SJSA1 (cell line): Measurements from ENCODE around the gene PGF. TPM values are rescaled to one million over a fixed set of nuclear protein-coding genes. Genes with fewer than 3 reads are reported as not detected.

Experiments
- DNase-seq, 2 experiments: peaks; one replicate each; pipeline ENCODE4 v3.0.0-alpha.2; 2015 to 2020; ENCODE audit warnings: low spot score in 2 of 2, low read depth in 1 of 2
- H3K27ac ChIP-seq: fragments of 250-450 bp; sonication (Bioruptor Pico); 2 replicates; pipeline ENCODE4 v1.5.1; 2020; ENCODE audit warnings: mild to moderate bottlenecking, moderate library complexity
- H3K27me3 ChIP-seq: fragments of 250-450 bp; sonication (Bioruptor Pico); replicated peaks from 2 replicates; pipeline ENCODE4 v1.5.1; 2020; ENCODE audit warnings: mild to moderate bottlenecking, moderate library complexity
- H3K36me3 ChIP-seq: fragments of 250-450 bp; sonication (Bioruptor Pico); 2 replicates; pipeline ENCODE4 v1.5.1; 2020; ENCODE audit warnings: mild to moderate bottlenecking
- H3K4me1 ChIP-seq: fragments of 250-450 bp; sonication (Bioruptor Pico); replicated peaks from 2 replicates; pipeline ENCODE4 v1.6.1; 2021; ENCODE audit warnings: mild to moderate bottlenecking
- H3K4me3 ChIP-seq: fragments of 250-450 bp; sonication (Bioruptor Pico); 2 replicates; pipeline ENCODE4 v1.5.1; 2020; ENCODE audit warnings: mild to moderate bottlenecking
- H3K9me3 ChIP-seq: fragments of 250-450 bp; sonication (Bioruptor Pico); replicated peaks from 2 replicates; pipeline ENCODE4 v1.5.1; 2020; ENCODE audit warnings: mild to moderate bottlenecking
- total RNA-seq: library from RNA; depleted of rRNA; stranded (reverse); fragments of >200 nt; shearing (Covaris generic); gene quantifications from 2 replicates; pipeline ENCODE4 v1.2.3, GENCODE V29; 2014

Gene PGF
- total RNA-seq, 1 experiment from 2014 or later = 0.79 TPM

- H3K9me3 ChIP-seq = no peaks in the 10 kb centered on the region
- no peaks in the 10 kb centered on the region for H3K36me3 ChIP-seq
- peaks cover 9% of the 10 kb centered on the region for H3K4me1 ChIP-seq
- H3K27ac ChIP-seq = no peak overlapping the region
- no peak overlapping the region for H3K4me3 ChIP-seq
- DNase-seq = no peak
- H3K27me3 ChIP-seq = no peaks in the 10 kb centered on the region; the same call in 1 of the 2 replicates
Observed at GRCh38 chr14:74959596-74960180, 4.3 kb upstream of the PGF start.

- no peaks in the 10 kb centered on the region; the same call in 1 of the 2 replicates for H3K27me3 ChIP-seq
- no peaks in the 10 kb centered on the region for H3K9me3 ChIP-seq
- H3K36me3 ChIP-seq = no peaks in the 10 kb centered on the region
- no peak overlapping the region for H3K4me3 ChIP-seq
- peaks cover 9% of the 10 kb centered on the region for H3K4me1 ChIP-seq
- no peak overlapping the region for H3K27ac ChIP-seq
- DNase-seq = no peak
Observed at GRCh38 chr14:74956280-74957072, 1.1 kb upstream of the PGF start.

- no peaks in the 10 kb centered on the region for H3K9me3 ChIP-seq
- no peak overlapping the region for H3K4me3 ChIP-seq
- DNase-seq = no peak
- no peak overlapping the region for H3K27ac ChIP-seq
- H3K4me1 ChIP-seq = peaks cover 9% of the 10 kb centered on the region
- no peaks in the 10 kb centered on the region; the same call in 1 of the 2 replicates for H3K27me3 ChIP-seq
- no peaks in the 10 kb centered on the region for H3K36me3 ChIP-seq
Observed at GRCh38 chr14:74956027-74956279, 556 bp upstream of the PGF start.

- Histone ChIP-seq H3K27me3 (no peaks in the 10 kb centered on the region; the same call in 1 of the 2 replicates), H3K36me3 (no peaks in the 10 kb centered on the region), H3K9me3 (no peaks in the 10 kb centered on the region), H3K27ac (no peak overlapping the region), H3K4me1 (peaks cover 9% of the 10 kb centered on the region), H3K4me3 (peak overlapping the region; percentile 40)
- DNase-seq = no peak
Observed at GRCh38 chr14:74954947-74955228, 509 bp downstream of the PGF start.

- peaks cover 9% of the 10 kb centered on the region for H3K4me1 ChIP-seq
- DNase-seq = no peak
- no peaks in the 10 kb centered on the region; the same call in 1 of the 2 replicates for H3K27me3 ChIP-seq
- H3K36me3 ChIP-seq = no peaks in the 10 kb centered on the region
- H3K4me3 ChIP-seq = no peak overlapping the region
- no peaks in the 10 kb centered on the region for H3K9me3 ChIP-seq
- H3K27ac ChIP-seq = no peak overlapping the region
Observed at GRCh38 chr14:74954232-74954946, 1.0 kb downstream of the PGF start.

GRCh38 chr14:74953686-74954085, 1.7 kb downstream of the PGF start:
- DNase-seq = no peak
- Histone ChIP-seq H3K27me3 (no peaks in the 10 kb centered on the region; the same call in 1 of the 2 replicates), H3K4me1 (peaks cover 9% of the 10 kb centered on the region), H3K9me3 (no peaks in the 10 kb centered on the region), H3K36me3 (no peaks in the 10 kb centered on the region), H3K4me3 (no peak overlapping the region), H3K27ac (no peak overlapping the region)

- H3K4me1 ChIP-seq = peaks cover 9% of the 10 kb centered on the region
- no peaks in the 10 kb centered on the region for H3K9me3 ChIP-seq
- H3K27me3 ChIP-seq = no peaks in the 10 kb centered on the region; the same call in 1 of the 2 replicates
- H3K36me3 ChIP-seq = no peaks in the 10 kb centered on the region
- DNase-seq = no peak
- no peak overlapping the region for H3K27ac ChIP-seq
- no peak overlapping the region for H3K4me3 ChIP-seq
Observed at GRCh38 chr14:74952697-74953484, 2.5 kb downstream of the PGF start.

GRCh38 chr14:74952180-74952665, 3.2 kb downstream of the PGF start:
- no peaks in the 10 kb centered on the region; the same call in 1 of the 2 replicates for H3K27me3 ChIP-seq
- DNase-seq = no peak
- peaks cover 9% of the 10 kb centered on the region for H3K4me1 ChIP-seq
- no peak overlapping the region for H3K27ac ChIP-seq
- H3K36me3 ChIP-seq = no peaks in the 10 kb centered on the region
- H3K9me3 ChIP-seq = no peaks in the 10 kb centered on the region
- no peak overlapping the region for H3K4me3 ChIP-seq

- Histone ChIP-seq H3K9me3 (no peaks in the 10 kb centered on the region), H3K4me1 (peaks cover 9% of the 10 kb centered on the region), H3K36me3 (no peaks in the 10 kb centered on the region), H3K27me3 (no peaks in the 10 kb centered on the region; the same call in 1 of the 2 replicates), H3K27ac (no peak overlapping the region), H3K4me3 (no peak overlapping the region)
- DNase-seq = no peak
Observed at GRCh38 chr14:74951443-74952179, 3.8 kb downstream of the PGF start.

GRCh38 chr14:74950795-74951442, 4.5 kb downstream of the PGF start:
- no peak overlapping the region for H3K27ac ChIP-seq
- no peak for DNase-seq
- peaks cover 9% of the 10 kb centered on the region for H3K4me1 ChIP-seq
- no peak overlapping the region for H3K4me3 ChIP-seq
- no peaks in the 10 kb centered on the region for H3K36me3 ChIP-seq
- no peaks in the 10 kb centered on the region for H3K9me3 ChIP-seq
- H3K27me3 ChIP-seq = no peaks in the 10 kb centered on the region; the same call in 1 of the 2 replicates

GRCh38 chr14:74949859-74950573, 5.4 kb downstream of the PGF start:
- no peak for DNase-seq
- peaks cover 1% of the 10 kb centered on the region for H3K4me1 ChIP-seq
- H3K4me3 ChIP-seq = no peak overlapping the region
- no peaks in the 10 kb centered on the region for H3K36me3 ChIP-seq
- H3K27ac ChIP-seq = no peak overlapping the region
- no peaks in the 10 kb centered on the region for H3K9me3 ChIP-seq
- H3K27me3 ChIP-seq = no peaks in the 10 kb centered on the region

GRCh38 chr14:74949191-74949601, 6.2 kb downstream of the PGF start:
- Histone ChIP-seq H3K27ac (no peak overlapping the region), H3K9me3 (no peaks in the 10 kb centered on the region), H3K36me3 (no peaks in the 10 kb centered on the region), H3K4me1 (no peaks in the 10 kb centered on the region), H3K27me3 (no peaks in the 10 kb centered on the region), H3K4me3 (no peak overlapping the region)
- no peak for DNase-seq
